GM12891 (cell line): Measurements from ENCODE around the gene RUNX1.

Experiments
- POLR2A ChIP-seq: IDR thresholded peaks from 2 replicates; pipeline ENCODE4 v1.6.1; 2011; ENCODE audit warnings: low read depth, low read length, control low read depth
- POLR2AphosphoS5 ChIP-seq: IDR thresholded peaks from 2 replicates; pipeline ENCODE4 v1.6.1; 2011; ENCODE audit warnings: low read depth, low read length, control low read depth
- POU2F2 ChIP-seq: IDR thresholded peaks from 2 replicates; pipeline ENCODE4 v1.6.1; 2011; ENCODE audit warnings: low read depth, mild to moderate bottlenecking, control low read depth, low read length, moderate library complexity
- SPI1 ChIP-seq: IDR thresholded peaks from 2 replicates; pipeline ENCODE4 v1.6.1; 2011; ENCODE audit warnings: low read depth, low read length, control low read depth
- TAF1 ChIP-seq: IDR thresholded peaks from 2 replicates; pipeline ENCODE4 v1.6.1; 2011; ENCODE audit warnings: low read depth, low read length, control low read depth

DNA sequence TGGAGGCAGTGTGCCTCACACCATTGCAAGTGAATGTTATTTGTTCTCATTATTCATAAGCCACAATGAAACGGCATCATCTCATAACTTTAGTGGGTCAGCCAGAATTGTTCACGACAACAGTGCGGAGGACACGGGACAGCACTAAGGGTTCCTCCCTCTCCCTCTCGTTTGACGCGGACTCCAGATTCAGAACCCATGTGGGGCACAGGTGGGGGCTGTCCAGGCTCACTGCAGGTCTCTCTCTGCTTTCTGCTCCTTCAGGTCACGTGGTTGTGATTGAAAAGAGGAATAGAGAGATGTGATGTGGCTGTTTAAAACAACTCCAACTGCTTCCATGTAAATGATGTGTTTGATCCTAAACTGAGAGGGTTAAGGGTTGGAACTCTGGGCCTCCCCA lies 13.5 kb downstream of the RUNX1 start:
- TF ChIP-seq POLR2A = no peak
- TF ChIP-seq POLR2AphosphoS5 = no peak
- TF ChIP-seq SPI1 = peak; percentile 62
- TF ChIP-seq POU2F2 = no peak
- no peak for TF ChIP-seq TAF1
